HEK293 (cell line): ENCODE data around the gene KLHDC3.
A peak's percentile ranks its signal among the peaks of the same experiment; 100 is the strongest.

Source experiments
- FEZF1 ChIP-seq: fragments of 450-650 bp; formaldehyde crosslinking; IDR thresholded peaks from 2 replicates; pipeline ENCODE4 v1.5.1; 2016; ENCODE audit warnings: missing biosample characterization, missing genetic modification characterization
- TCF7L2 ChIP-seq: IDR thresholded peaks from 2 replicates; pipeline ENCODE4 v1.6.1; 2011; ENCODE audit warnings: low read depth, mild to moderate bottlenecking, inconsistent platforms, low read length, moderate library complexity, borderline replicate concordance
- ZBTB17 ChIP-seq: fragments of 450-650 bp; formaldehyde crosslinking; IDR thresholded peaks from 2 replicates; pipeline ENCODE4 v1.5.1; 2016; ENCODE audit warnings: missing biosample characterization, missing genetic modification characterization
- ZBTB20 ChIP-seq: fragments of 450-650 bp; formaldehyde crosslinking; IDR thresholded peaks from 2 replicates; pipeline ENCODE4 v1.5.1; 2016; ENCODE audit warnings: missing biosample characterization, missing genetic modification characterization
- ZNF112 ChIP-seq: fragments of 450-650 bp; formaldehyde crosslinking; IDR thresholded peaks from 2 replicates; pipeline ENCODE4 v1.5.0; 2017; ENCODE audit warnings: missing biosample characterization, missing genetic modification characterization
- ZNF155 ChIP-seq: fragments of 450-650 bp; formaldehyde crosslinking; IDR thresholded peaks from 2 replicates; pipeline ENCODE4 v1.5.1; 2016; ENCODE audit warnings: missing biosample characterization, missing genetic modification characterization
- ZNF169 ChIP-seq: fragments of 450-650 bp; formaldehyde crosslinking; IDR thresholded peaks from 2 replicates; pipeline ENCODE4 v1.5.1; 2016; ENCODE audit warnings: missing biosample characterization, missing genetic modification characterization
- ZNF175 ChIP-seq: fragments of 450-650 bp; formaldehyde crosslinking; IDR thresholded peaks from 2 replicates; pipeline ENCODE4 v1.5.1; 2016; ENCODE audit warnings: missing biosample characterization, missing genetic modification characterization
- ZNF221 ChIP-seq: fragments of 450-650 bp; formaldehyde crosslinking; IDR thresholded peaks from 2 replicates; pipeline ENCODE4 v1.5.1; 2017; ENCODE audit warnings: missing biosample characterization, missing genetic modification characterization, borderline replicate concordance
- ZNF292 ChIP-seq: fragments of 450-650 bp; formaldehyde crosslinking; IDR thresholded peaks from 2 replicates; pipeline ENCODE4 v1.5.1; 2016; ENCODE audit warnings: low read depth, missing biosample characterization, missing genetic modification characterization, borderline replicate concordance
- ZNF335 ChIP-seq: fragments of 450-650 bp; formaldehyde crosslinking; conservative IDR thresholded peaks from 2 replicates; pipeline ENCODE4 v1.5.1; 2016; ENCODE audit warnings: missing biosample characterization, missing genetic modification characterization
- ZNF391 ChIP-seq: fragments of 450-650 bp; formaldehyde crosslinking; IDR thresholded peaks from 2 replicates; pipeline ENCODE4 v1.5.1; 2016; ENCODE audit warnings: low read depth, missing biosample characterization, missing genetic modification characterization, borderline replicate concordance
- ZNF513 ChIP-seq: fragments of 450-650 bp; IDR thresholded peaks from 2 replicates; pipeline ENCODE4 v1.5.1; 2018; ENCODE audit warnings: missing biosample characterization, missing genetic modification characterization
- ZNF518A ChIP-seq: fragments of 450-650 bp; formaldehyde crosslinking; conservative IDR thresholded peaks from 2 replicates; pipeline ENCODE4 v1.5.1; 2016; ENCODE audit warnings: low read depth, missing biosample characterization, missing genetic modification characterization
- ZNF521 ChIP-seq: fragments of 450-650 bp; formaldehyde crosslinking; IDR thresholded peaks from 2 replicates; pipeline ENCODE4 v1.5.1; 2017; ENCODE audit warnings: missing biosample characterization, mild to moderate bottlenecking, missing genetic modification characterization
- ZNF558 ChIP-seq: fragments of 450-650 bp; formaldehyde crosslinking; IDR thresholded peaks from 2 replicates; pipeline ENCODE4 v1.5.1; 2016; ENCODE audit warnings: missing biosample characterization, missing genetic modification characterization
- ZNF560 ChIP-seq: fragments of 450-650 bp; formaldehyde crosslinking; IDR thresholded peaks from 2 replicates; pipeline ENCODE4 v1.5.1; 2017; ENCODE audit warnings: missing biosample characterization, missing genetic modification characterization, borderline replicate concordance
- ZNF600 ChIP-seq: fragments of 450-650 bp; formaldehyde crosslinking; IDR thresholded peaks from 2 replicates; pipeline ENCODE4 v1.5.1; 2016; ENCODE audit warnings: missing biosample characterization, missing genetic modification characterization
- ZNF629 ChIP-seq: fragments of 450-650 bp; formaldehyde crosslinking; IDR thresholded peaks from 2 replicates; pipeline ENCODE4 v1.5.1; 2017; ENCODE audit warnings: missing biosample characterization, missing genetic modification characterization
- ZNF639 ChIP-seq: fragments of 450-650 bp; formaldehyde crosslinking; IDR thresholded peaks from 2 replicates; pipeline ENCODE4 v1.5.1; 2016; ENCODE audit warnings: missing biosample characterization, missing genetic modification characterization
- ZNF707 ChIP-seq: fragments of 450-650 bp; formaldehyde crosslinking; IDR thresholded peaks from 2 replicates; pipeline ENCODE4 v1.5.1; 2016; ENCODE audit warnings: missing biosample characterization, missing genetic modification characterization
- ZNF791 ChIP-seq: fragments of 450-650 bp; formaldehyde crosslinking; IDR thresholded peaks from 2 replicates; pipeline ENCODE4 v1.5.1; 2016; ENCODE audit warnings: missing biosample characterization, missing genetic modification characterization
- ZXDB ChIP-seq: fragments of 450-650 bp; formaldehyde crosslinking; IDR thresholded peaks from 2 replicates; pipeline ENCODE4 v1.5.1; 2016; ENCODE audit warnings: missing biosample characterization, missing genetic modification characterization
- TF ChIP-seq, protein P1 (sequence below): fragments of 450-650 bp; formaldehyde crosslinking; IDR thresholded peaks from 2 replicates; pipeline ENCODE4 v1.5.1; 2016; ENCODE audit warnings: missing biosample characterization, missing genetic modification characterization
- TF ChIP-seq, protein P2 (sequence below): fragments of 450-650 bp; formaldehyde crosslinking; IDR thresholded peaks from 2 replicates; pipeline ENCODE4 v1.5.1; 2016; ENCODE audit warnings: missing biosample characterization, missing genetic modification characterization, borderline replicate concordance
- TF ChIP-seq, protein P3 (sequence below): fragments of 450-650 bp; formaldehyde crosslinking; IDR thresholded peaks from 2 replicates; pipeline ENCODE4 v1.5.0; 2017; ENCODE audit warnings: missing biosample characterization, missing genetic modification characterization, borderline replicate concordance

The KLHDC3 gene

DNA sequence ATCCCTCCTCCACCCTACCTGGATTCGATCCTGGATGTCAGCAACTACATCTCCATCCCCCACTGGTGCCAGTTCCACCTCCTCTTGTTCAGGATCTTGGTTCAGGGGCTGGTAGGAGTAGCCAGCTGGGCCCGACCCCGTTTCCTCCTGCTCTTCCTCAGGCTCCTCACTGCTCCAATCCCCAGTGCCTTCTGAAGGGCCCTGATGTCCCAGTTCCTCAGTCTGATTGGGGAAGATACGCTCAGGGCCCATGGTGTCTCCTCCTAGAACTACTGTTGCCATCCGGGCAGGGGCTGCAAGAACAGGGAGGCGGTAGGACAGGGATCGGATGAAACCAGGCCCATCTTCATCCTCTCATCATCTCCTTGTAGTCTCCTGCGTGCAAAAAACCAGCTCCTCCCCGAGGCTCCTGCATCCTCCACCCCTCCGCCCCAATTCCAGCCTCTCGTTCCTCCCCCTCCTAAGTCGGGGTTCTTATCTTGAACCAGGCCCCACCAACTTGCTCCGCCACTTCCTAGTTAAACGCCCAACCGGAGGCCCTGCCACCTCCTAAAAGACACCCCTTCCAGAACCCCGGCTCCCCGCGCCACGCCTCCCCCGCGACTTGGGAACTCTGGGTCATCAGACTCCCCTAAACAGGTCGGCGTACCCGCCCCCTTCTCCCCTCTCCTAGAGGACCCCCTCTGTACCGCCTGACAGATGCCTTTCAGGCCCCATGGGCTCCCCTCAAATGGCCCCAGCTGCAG is 779 bp upstream of the KLHDC3 start (continued):
- TF ChIP-seq ZNF560 (tag by site-specific recombination) (no peak), ZNF600 (tag by site-specific recombination) (peak; percentile 32; the same call in 1 of the 2 replicates), ZNF518A (tag by site-specific recombination) (no peak), ZNF292 (no peak), TCF7L2 (no peak), ZBTB20 (peak; percentile 40; the same call in 1 of the 2 replicates), ZNF221 (tag by site-specific recombination) (no peak), ZNF629 (tag by site-specific recombination) (no peak), ZNF335 (tag by site-specific recombination) (peak; percentile 73), ZNF791 (tag by site-specific recombination) (no peak), ZNF558 (tag by site-specific recombination) (no peak), ZNF112 (tag by site-specific recombination) (no peak), ZNF175 (tag by site-specific recombination) (no peak), FEZF1 (0 out of 2 replicates have a peak, but pooled peaks have one; percentile 1), ZNF169 (no peak), ZNF155 (no peak), ZXDB (tag by site-specific recombination) (no peak), ZNF521 (no peak), ZNF513 (tag by site-specific recombination) (0 out of 2 replicates have a peak, but pooled peaks have one; percentile 6), ZNF707 (no peak), ZNF639 (tag by site-specific recombination) (no peak), ZBTB17 (tag by site-specific recombination) (peak; percentile 22; the same call in 1 of the 2 replicates), ZNF391 (tag by site-specific recombination) (0 out of 2 replicates have a peak, but pooled peaks have one; percentile 62)
- TF ChIP-seq, protein P1, sequence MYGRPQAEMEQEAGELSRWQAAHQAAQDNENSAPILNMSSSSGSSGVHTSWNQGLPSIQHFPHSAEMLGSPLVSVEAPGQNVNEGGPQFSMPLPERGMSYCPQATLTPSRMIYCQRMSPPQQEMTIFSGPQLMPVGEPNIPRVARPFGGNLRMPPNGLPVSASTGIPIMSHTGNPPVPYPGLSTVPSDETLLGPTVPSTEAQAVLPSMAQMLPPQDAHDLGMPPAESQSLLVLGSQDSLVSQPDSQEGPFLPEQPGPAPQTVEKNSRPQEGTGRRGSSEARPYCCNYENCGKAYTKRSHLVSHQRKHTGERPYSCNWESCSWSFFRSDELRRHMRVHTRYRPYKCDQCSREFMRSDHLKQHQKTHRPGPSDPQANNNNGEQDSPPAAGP (tag by site-specific recombination): peak; percentile 42; the same call in 1 of the 2 replicates
- TF ChIP-seq, protein P2, sequence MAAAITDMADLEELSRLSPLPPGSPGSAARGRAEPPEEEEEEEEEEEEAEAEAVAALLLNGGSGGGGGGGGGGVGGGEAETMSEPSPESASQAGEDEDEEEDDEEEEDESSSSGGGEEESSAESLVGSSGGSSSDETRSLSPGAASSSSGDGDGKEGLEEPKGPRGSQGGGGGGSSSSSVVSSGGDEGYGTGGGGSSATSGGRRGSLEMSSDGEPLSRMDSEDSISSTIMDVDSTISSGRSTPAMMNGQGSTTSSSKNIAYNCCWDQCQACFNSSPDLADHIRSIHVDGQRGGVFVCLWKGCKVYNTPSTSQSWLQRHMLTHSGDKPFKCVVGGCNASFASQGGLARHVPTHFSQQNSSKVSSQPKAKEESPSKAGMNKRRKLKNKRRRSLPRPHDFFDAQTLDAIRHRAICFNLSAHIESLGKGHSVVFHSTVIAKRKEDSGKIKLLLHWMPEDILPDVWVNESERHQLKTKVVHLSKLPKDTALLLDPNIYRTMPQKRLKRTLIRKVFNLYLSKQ: no peak
- TF ChIP-seq, protein P3, sequence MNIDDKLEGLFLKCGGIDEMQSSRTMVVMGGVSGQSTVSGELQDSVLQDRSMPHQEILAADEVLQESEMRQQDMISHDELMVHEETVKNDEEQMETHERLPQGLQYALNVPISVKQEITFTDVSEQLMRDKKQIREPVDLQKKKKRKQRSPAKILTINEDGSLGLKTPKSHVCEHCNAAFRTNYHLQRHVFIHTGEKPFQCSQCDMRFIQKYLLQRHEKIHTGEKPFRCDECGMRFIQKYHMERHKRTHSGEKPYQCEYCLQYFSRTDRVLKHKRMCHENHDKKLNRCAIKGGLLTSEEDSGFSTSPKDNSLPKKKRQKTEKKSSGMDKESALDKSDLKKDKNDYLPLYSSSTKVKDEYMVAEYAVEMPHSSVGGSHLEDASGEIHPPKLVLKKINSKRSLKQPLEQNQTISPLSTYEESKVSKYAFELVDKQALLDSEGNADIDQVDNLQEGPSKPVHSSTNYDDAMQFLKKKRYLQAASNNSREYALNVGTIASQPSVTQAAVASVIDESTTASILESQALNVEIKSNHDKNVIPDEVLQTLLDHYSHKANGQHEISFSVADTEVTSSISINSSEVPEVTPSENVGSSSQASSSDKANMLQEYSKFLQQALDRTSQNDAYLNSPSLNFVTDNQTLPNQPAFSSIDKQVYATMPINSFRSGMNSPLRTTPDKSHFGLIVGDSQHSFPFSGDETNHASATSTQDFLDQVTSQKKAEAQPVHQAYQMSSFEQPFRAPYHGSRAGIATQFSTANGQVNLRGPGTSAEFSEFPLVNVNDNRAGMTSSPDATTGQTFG (tag by site-specific recombination): no peak
